Embryonic facial prominence (tissue), 1 donor: ENCODE data around the gene GLRX5.
"Not testable (repeated sequence)": the region's sequence is repeated elsewhere in the genome, so short reads cannot be mapped to it uniquely, and the experiment has no call there.

Source experiments
- DNase-seq: peaks from one replicate; pipeline ENCODE4 v3.0.0-alpha.2; 2016; ENCODE audit errors: extremely low spot score

The GLRX5 gene

DNA sequence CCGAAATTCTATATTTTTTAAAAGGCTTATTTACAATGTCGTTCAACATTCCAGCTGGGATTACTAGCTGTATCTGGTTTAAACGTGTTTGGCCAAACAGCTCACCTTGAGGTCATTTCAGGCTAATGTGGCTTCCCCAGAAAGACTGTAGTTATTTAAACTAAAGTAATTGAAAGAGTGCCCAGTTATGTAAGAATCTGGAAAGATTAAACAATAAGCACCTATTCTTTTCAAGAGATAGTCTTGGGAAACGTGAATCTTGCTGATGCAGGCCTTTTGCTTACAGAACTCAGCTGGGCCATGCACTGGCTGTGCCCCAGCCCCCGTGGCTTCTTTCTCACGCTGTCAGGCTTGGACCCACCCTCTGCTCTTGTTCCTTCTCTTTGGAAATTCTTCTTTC is 24.4 kb downstream of the GLRX5 start:
- DNase-seq = no peak

DNA sequence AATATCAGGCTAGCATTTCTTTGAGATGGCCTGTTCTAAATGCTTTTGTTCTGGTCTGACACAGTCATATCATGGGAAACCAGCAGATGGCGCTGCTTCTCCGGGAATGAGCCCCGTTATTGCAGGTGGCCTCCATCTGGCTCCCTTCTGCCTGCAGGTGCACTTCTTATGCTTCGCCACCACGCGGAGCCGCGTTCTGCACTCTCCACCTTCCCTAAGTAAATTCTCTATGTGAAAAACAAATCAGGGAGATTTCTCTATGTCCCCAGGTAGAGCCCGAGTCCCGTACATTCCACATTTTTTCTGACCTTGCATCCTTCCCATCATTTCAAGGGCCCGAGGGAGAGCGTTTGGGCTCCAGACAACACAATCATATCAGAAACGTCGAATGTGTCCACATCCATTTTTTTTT is 26.2 kb downstream of the GLRX5 start:
- peak; percentile 81 for DNase-seq

DNA sequence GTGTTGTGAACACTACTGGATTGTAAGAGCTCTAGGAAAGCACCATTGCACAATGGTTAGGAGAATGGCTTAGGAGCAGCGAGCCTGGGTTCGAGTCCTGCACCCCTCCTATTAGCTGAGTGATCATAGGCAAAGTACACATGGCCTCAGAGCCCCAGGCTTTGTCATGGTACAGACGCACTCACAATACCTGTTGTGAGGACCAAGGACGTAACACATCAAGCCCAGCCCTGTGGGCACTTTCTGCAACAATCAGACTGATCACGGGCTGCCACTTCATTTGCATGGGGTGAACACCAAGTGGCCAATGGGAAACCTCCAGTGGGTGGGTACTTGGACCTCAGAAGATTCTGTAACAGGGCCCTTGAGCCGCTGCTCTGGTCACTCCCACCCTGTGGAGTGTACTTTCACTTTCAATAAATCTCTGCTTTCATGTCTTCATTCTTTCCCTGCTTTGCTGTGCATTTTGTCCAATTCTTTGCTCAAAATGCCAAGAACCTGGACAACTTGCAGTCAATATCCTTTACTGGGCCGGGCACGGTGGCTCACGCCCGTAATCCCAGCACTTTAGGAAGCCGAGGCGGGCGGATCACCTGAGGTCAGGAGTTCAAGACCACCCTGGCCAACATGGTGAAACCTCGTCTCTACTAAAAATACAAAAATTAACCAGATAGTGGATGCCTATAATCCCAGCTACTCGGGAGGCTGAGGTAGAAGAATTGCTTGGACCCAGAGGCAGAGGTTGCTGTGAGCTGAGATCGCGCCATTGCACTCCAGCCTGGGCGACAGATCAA is 28.2 kb downstream of the GLRX5 start:
- no peak for DNase-seq

- DNase-seq = no peak
These were observed 29.2 kb downstream of the GLRX5 start for GRCh38 chr14:95564060-95564459.

DNA sequence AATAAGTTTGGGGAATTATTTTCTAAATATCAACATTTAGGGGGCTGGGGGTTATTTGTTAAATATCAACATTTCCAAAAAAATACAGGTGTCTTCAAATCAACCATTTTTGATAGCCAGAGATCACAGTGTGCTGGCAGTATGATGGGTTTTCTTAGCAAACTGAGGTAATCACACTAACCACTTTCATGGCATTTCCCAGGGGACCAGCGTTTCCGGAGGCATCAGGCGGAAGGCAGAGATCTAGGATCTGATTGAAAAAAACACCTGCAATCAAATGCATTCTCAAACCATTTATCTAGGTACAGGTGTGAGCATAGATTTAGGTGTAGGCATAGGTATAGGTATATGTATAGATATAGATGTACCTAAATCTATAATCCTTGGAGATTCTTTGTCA is 34.6 kb downstream of the GLRX5 start:
- no peak for DNase-seq

DNA sequence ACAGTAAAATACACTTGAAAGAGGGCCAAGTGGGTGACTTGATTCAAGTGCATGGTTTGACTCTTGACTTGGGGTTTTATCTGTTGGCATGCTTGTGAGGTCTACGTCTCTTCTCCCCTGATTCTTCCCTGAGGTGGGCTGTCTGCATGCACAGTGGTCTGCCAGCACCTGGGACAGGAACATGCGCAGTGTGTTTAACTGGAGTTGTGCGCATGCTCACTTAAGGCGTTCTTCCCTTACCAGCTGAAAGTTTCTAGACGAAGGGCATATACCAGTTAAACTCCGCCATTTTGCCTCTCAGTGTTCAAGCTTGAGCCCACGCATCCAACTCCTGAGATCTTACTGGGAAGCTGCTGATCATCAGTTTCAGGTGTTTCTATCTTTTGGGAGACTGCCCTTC is 38.5 kb downstream of the GLRX5 start:
- no peak for DNase-seq

DNA sequence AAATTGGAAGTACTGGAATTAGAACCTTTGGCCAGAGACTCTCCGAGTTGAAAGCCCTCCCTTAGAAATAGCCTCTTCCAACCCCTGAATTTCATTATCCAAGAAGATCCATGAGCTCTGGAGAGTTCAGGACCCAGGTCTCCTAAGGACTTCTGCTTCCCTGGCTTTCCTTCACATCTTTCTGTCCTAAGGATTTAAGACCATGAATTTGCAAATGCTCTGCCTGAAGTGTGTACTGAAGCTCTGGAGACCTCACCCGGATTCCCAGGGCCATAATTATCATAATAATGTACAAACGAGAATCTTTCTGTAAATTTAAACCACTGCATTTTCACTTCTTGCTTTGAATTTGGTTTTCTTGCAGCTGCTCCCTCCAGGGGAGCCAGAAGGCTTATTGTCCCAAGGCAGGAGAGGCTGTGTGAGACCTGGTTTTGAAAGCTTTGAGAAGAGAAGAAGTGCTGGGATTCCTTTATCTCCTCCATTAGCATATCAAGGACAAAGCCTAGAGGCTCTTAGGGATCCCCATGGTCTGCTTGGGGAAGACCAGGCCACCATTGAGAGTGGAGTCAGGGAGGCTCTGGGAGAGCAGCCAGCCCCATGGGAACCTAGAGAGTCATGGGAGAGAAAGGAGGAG is 41.1 kb downstream of the GLRX5 start:
- no peak for DNase-seq

DNA sequence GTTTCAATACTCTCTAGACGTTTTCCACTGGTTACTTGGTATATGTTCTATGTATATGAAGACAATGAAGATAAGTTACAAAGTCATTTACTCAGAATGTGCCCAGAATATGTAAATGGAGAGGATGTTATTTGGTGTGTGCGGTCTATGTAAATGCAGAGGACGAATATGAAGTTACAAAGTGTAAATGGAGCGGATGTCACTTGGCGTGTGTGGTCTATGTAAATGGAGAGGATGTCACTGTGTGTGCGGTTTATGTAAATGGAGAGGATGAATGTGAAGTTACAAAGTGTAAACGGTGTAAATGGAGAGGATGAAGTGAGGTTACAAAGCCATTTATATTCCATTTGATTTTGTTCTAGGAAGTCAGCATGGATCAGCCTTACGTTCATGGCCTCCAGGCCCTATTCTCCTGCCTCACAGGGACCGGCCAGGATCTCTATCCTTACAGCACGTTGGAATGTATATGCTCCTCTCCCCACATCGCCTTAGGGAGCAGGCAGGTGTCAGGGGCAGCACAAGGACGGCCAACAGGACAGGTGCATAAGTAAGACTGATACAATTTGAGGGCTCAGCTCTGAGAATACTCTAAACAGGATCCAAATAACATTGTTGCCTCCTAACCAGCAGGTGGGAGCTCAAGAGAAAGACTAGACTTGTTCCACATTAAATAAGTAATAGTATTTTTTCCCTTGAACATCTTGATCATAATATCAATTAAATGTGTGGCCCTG is 42.4 kb downstream of the GLRX5 start:
- DNase-seq = no peak

- no peak for DNase-seq
These were observed 43.0 kb downstream of the GLRX5 start for GRCh38 chr14:95577870-95578269.

DNA sequence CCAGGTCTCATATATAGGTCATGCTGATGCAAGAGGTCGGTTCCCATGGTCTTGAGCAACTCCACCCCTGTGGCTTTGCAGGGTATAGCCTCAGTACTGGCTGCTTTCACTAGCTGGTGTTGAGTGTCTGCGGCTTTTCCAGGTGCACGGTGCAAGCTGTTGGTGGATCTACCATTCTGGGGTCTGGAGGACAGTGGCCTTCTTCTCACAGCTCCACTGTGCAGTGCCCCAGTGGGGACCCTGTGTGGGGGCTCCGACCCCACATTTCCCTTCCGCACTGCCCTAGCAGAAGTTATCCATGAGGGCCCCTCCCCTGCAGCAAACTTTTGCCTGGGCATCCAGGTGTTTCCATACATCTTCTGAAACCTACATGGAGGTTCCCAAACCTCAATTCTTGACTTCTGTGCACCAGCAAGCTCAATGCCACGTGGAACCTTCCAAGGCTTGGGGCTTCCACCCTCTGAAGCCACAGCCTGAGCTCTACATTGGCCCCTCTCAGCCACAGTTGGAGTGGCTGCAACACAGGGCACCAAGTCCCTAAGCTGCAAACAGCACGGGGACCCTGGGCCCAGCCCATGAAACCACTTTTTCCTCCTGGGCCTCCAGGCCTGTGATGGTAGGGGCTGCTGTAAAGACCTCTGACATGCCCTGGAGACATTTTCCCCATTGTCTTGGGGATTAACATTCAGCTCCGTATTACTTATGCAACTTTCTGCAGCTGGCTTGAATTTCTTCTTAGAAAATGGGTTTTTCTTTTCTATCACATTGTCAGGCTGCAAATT is 49.2 kb downstream of the GLRX5 start:
- not testable (repeated sequence) for DNase-seq

DNA sequence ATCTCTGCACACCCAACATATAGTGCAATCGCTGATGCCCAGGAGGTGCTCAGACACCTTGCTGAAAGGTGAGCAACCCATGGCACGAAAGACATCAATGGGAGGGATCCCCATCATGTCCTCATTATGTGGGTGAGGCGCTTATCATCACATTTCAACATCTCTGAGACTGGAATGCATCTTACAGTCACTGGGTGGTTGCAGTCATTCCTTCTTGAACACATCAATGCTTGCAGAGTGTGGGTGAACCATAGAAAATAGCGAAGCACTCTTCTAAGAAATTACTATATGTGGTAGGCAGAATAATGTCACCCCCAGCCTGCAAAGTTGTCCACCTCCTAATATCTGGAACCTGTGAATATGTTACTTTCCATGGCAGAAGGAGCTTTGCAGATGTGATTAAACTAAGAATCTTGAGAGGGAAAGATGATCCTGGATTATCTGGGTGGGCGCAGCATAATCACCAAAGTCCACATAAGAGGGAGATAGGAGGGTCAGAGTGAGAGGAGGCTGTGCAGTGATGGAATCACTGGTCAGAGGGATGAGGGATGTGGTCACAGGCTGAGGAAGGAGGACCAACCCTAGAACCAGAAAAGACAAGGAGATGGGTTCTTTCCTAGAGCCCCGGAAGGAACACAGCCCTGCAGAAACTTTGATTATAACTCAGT is 51.2 kb downstream of the GLRX5 start:
- no peak for DNase-seq

DNA sequence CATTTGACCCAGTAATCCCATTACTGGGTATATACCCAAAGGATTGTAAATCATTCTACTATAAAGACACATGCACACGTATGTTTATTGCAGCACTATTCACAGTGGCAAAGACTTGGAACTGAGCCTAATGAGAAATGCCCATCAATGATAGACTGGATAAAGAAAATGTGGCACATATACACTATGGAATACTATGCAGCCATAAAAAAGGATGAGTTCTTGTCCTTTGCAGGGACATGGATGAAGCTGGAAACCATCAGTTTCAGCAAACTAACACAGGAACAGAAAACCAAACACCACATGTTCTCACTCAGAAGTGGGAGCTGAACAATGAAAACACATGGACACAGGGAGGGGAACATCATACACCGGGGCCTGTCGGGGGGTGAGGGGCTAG is 56.3 kb downstream of the GLRX5 start:
- DNase-seq = not testable (repeated sequence)
